H9 (cell line): Measurements from ENCODE around the gene CACNA1A. TPM values are rescaled to one million over a fixed set of nuclear protein-coding genes. Genes with fewer than 3 reads are reported as not detected.

Source experiments
- DNase-seq: peaks from one replicate; pipeline ENCODE4 v3.0.0-alpha.2; 2017
- H2AFZ ChIP-seq: one replicate; pipeline ENCODE4 v1.6.1; 2013; ENCODE audit warnings: mild to moderate bottlenecking, low read length, control low read depth, moderate library complexity
- H2AK5ac ChIP-seq: 2 replicates; pipeline ENCODE4 v1.6.1; 2013; ENCODE audit warnings: low read length, control low read depth, mixed read lengths; ENCODE audit not compliant: insufficient read length
- H2BK120ac ChIP-seq: one replicate; pipeline ENCODE4 v1.6.1; 2013; ENCODE audit warnings: low read depth, mild to moderate bottlenecking, low read length, control low read depth, inconsistent platforms; ENCODE audit not compliant: poor library complexity, severe bottlenecking
- H2BK12ac ChIP-seq: 2 replicates; pipeline ENCODE4 v1.6.1; 2013; ENCODE audit warnings: low read length, control low read depth, mixed read lengths, low read depth; ENCODE audit not compliant: insufficient read length
- H2BK15ac ChIP-seq: 2 replicates; pipeline ENCODE4 v1.6.1; 2013; ENCODE audit warnings: low read depth, low read length, control low read depth
- H2BK20ac ChIP-seq: one replicate; pipeline ENCODE4 v1.6.1; 2013; ENCODE audit warnings: low read depth, mild to moderate bottlenecking, low read length, control low read depth, inconsistent platforms; ENCODE audit not compliant: poor library complexity, severe bottlenecking
- H2BK5ac ChIP-seq: 2 replicates; pipeline ENCODE4 v1.6.1; 2013; ENCODE audit warnings: low read length, control low read depth, mixed read lengths; ENCODE audit not compliant: insufficient read length
- H3K14ac ChIP-seq: 2 replicates; pipeline ENCODE4 v1.6.1; 2013; ENCODE audit warnings: low read length, control low read depth; ENCODE audit not compliant: insufficient read depth
- H3K18ac ChIP-seq: 2 replicates; pipeline ENCODE4 v1.6.1; 2013; ENCODE audit warnings: low read depth, mild to moderate bottlenecking, mixed read lengths, low read length, control low read depth; ENCODE audit not compliant: insufficient read length
- H3K23ac ChIP-seq: 2 replicates; pipeline ENCODE4 v1.6.1; 2013; ENCODE audit warnings: low read length, control low read depth, mixed read lengths, low read depth; ENCODE audit not compliant: insufficient read length
- H3K23me2 ChIP-seq: 2 replicates; pipeline ENCODE4 v1.6.1; 2013; ENCODE audit warnings: low read depth, mild to moderate bottlenecking, mixed read lengths, low read length, control low read depth; ENCODE audit not compliant: insufficient read length, poor library complexity, severe bottlenecking
- H3K27ac ChIP-seq: 2 replicates; pipeline ENCODE4 v1.5.1; 2013; ENCODE audit warnings: low read length, control low read depth, mixed read lengths, low read depth; ENCODE audit not compliant: insufficient read length
- H3K27me3 ChIP-seq: 2 replicates; pipeline ENCODE4 v1.6.1; 2013; ENCODE audit warnings: low read length, control low read depth, inconsistent platforms; ENCODE audit not compliant: insufficient read depth
- H3K4ac ChIP-seq: 2 replicates; pipeline ENCODE4 v1.6.1; 2013; ENCODE audit warnings: low read depth, mild to moderate bottlenecking, control low read depth, inconsistent platforms, low read length, moderate library complexity
- H3K4me1 ChIP-seq: 2 replicates; pipeline ENCODE4 v1.6.1; 2013; ENCODE audit warnings: low read length, control low read depth, inconsistent platforms; ENCODE audit not compliant: insufficient read depth
- H3K4me2 ChIP-seq: 2 replicates; pipeline ENCODE4 v1.6.1; 2013; ENCODE audit warnings: low read length, control low read depth, mixed read lengths; ENCODE audit not compliant: insufficient read length, insufficient read depth
- H3K56ac ChIP-seq: 2 replicates; pipeline ENCODE4 v1.6.1; 2013; ENCODE audit warnings: low read depth, mild to moderate bottlenecking, mixed read lengths, low read length, control low read depth; ENCODE audit not compliant: insufficient read length
- H3K79me1 ChIP-seq: 2 replicates; pipeline ENCODE4 v1.6.1; 2013; ENCODE audit warnings: low read depth, mild to moderate bottlenecking, moderate library complexity, low read length, control low read depth, inconsistent platforms; ENCODE audit not compliant: insufficient read depth, poor library complexity, severe bottlenecking
- H3K79me2 ChIP-seq: 2 replicates; pipeline ENCODE4 v1.6.1; 2013; ENCODE audit warnings: low read length, control low read depth, inconsistent platforms; ENCODE audit not compliant: insufficient read depth
- H3K9ac ChIP-seq: 2 replicates; pipeline ENCODE4 v1.6.1; 2013; ENCODE audit warnings: low read length, control low read depth, mixed read lengths; ENCODE audit not compliant: insufficient read length; ENCODE audit errors: extremely low read depth
- H3K9me3 ChIP-seq: one replicate; pipeline ENCODE4 v1.6.1; 2013; ENCODE audit warnings: low read depth, low read length, inconsistent platforms; ENCODE audit not compliant: control insufficient read depth
- H3T11ph ChIP-seq: one replicate; pipeline ENCODE4 v1.6.1; 2013; ENCODE audit warnings: mild to moderate bottlenecking, low read length, control low read depth, inconsistent platforms
- H4K20me1 ChIP-seq: one replicate; pipeline ENCODE4 v1.6.1; 2013; ENCODE audit not compliant: control insufficient read depth, insufficient read length, insufficient read depth
- H4K5ac ChIP-seq: 2 replicates; pipeline ENCODE4 v1.6.1; 2013; ENCODE audit warnings: low read depth, mild to moderate bottlenecking, mixed read lengths, low read length, control low read depth; ENCODE audit not compliant: insufficient read length
- H4K8ac ChIP-seq: replicated peaks from 2 replicates; pipeline ENCODE4 v1.6.1; 2013; ENCODE audit warnings: low read length, control low read depth, mixed read lengths, low read depth; ENCODE audit not compliant: insufficient read length
- H4K91ac ChIP-seq: 2 replicates; pipeline ENCODE4 v1.6.1; 2013; ENCODE audit warnings: low read depth, mild to moderate bottlenecking, moderate library complexity, mixed read lengths, low read length, control low read depth; ENCODE audit not compliant: insufficient read length
- H3K27ac Mint-ChIP-seq, 3 experiments: 2 replicates in 2 of 3; 3 replicates in 1 of 3; pipeline ENCODE4 v1.8.0; 2020 to 2021; ENCODE audit warnings: mixed read lengths in 3 of 3, mild to moderate bottlenecking in 1 of 3, moderate library complexity in 1 of 3
- H3K27me3 Mint-ChIP-seq: 2 replicates; pipeline ENCODE4 v1.8.0; 2021; ENCODE audit warnings: low read depth, mild to moderate bottlenecking, moderate library complexity, mixed read lengths
- H3K36me3 Mint-ChIP-seq, 3 experiments: 2 replicates in 2 of 3; 3 replicates in 1 of 3; pipeline ENCODE4 v1.8.0; 2020 to 2021; ENCODE audit warnings: low read depth in 3 of 3, mixed read lengths in 3 of 3; ENCODE audit not compliant: insufficient read depth in 1 of 3
- H3K4me1 Mint-ChIP-seq, 2 experiments: 2 replicates each; pipeline ENCODE4 v1.8.0; 2020; ENCODE audit warnings: mixed read lengths in 2 of 2
- H3K4me3 Mint-ChIP-seq, 2 experiments: 2 replicates in 1 of 2; 3 replicates in 1 of 2; pipeline ENCODE4 v1.8.0; 2020 to 2021; ENCODE audit warnings: mild to moderate bottlenecking in 2 of 2, mixed read lengths in 2 of 2, moderate library complexity in 1 of 2
- H3K9me3 Mint-ChIP-seq, 2 experiments: 2 replicates in 1 of 2; 3 replicates in 1 of 2; pipeline ENCODE4 v1.8.0; 2020; ENCODE audit warnings: mild to moderate bottlenecking in 2 of 2, mixed read lengths in 2 of 2, moderate library complexity in 1 of 2
- WGBS: extraction: QIAGEN DNeasy Blood & Tissue Kit; methylation state at CpG from one replicate; pipeline ENCODE4 v1.1.7; 2013; ENCODE audit warnings: missing lambda C conversion rate, low lambda C conversion rate, mixed read lengths; ENCODE audit not compliant: insufficient read length; ENCODE audit errors: extremely low coverage; 5-methylcytosine and 5-hydroxymethylcytosine counted together
- total RNA-seq: library from RNA; stranded (reverse); gene quantifications from 2 replicates; pipeline ENCODE4 v1.2.1, GENCODE V29; 2021
- TF ChIP-seq, protein P1 (sequence below): fragments of 200-600 bp; sonication (generic); conservative IDR thresholded peaks from 3 replicates; pipeline ENCODE4 v1.8.0; 2021; ENCODE audit warnings: antibody characterized with exemption, mild to moderate bottlenecking

The CACNA1A gene
- total RNA-seq, 1 experiment from 2014 or later, result 8.0 TPM

DNA sequence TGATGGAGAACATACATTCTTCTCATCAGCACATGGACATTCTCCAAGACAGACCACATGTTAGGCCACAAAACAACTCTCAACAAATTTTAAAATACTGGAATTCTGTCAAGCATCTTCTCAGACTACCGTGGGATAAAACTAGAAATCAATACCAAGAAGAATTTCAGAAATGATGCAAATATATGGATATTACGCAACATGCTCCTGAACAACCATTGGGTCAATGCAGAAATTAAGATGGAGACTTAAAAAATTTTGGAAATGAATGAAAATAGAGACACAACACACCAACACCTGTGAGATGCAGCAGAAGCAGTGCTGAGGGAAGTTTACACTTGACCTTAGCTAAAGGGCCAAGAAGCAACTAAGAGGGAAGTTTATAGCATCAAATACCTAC lies 162.8 kb downstream of the CACNA1A start:
- Histone ChIP-seq H2AFZ (no peak overlapping the region), H4K8ac (no peak overlapping the region), H3K27ac (no peak overlapping the region), H3K9me3 (no peaks in the 10 kb centered on the region), H4K5ac (no peak overlapping the region), H4K91ac (no peak overlapping the region), H3K27me3 (no peaks in the 10 kb centered on the region), H3K23ac (no peak overlapping the region), H2BK20ac (no peak overlapping the region), H3K4me2 (no peak overlapping the region), H3K4me1 (no peaks in the 10 kb centered on the region; the same call in 1 of the 2 replicates), H3K79me2 (no peaks in the 10 kb centered on the region), H3K56ac (no peak overlapping the region), H2BK120ac (no peak overlapping the region), H3K23me2 (no peaks in the 10 kb centered on the region), H3K9ac (no peak overlapping the region), H3K14ac (no peak overlapping the region), H3K79me1 (no peaks in the 10 kb centered on the region), H2BK12ac (no peak overlapping the region), H3T11ph (no peak overlapping the region), H2AK5ac (no peak overlapping the region), H4K20me1 (peaks cover 3% of the 10 kb centered on the region), H2BK5ac (no peak overlapping the region), H3K4ac (no peak overlapping the region), H2BK15ac (no peak overlapping the region), H3K18ac (no peak overlapping the region)
- Mint-ChIP-seq H3K9me3 (peaks cover 0 to 5% of the 10 kb centered on the region in 2 experiments; a peak in 2 of 5 replicates), H3K27ac (no peak overlapping the region), H3K36me3 (peaks cover 0 to 2% (median 0%) of the 10 kb centered on the region in 3 experiments; a peak in 2 of 7 replicates), H3K4me3 (no peak overlapping the region), H3K27me3 (peaks cover 1% of the 10 kb centered on the region; the same call in 1 of the 2 replicates), H3K4me1 (peaks cover 4 to 9% of the 10 kb centered on the region in 2 experiments; a peak in 3 of 4 replicates)
- TF ChIP-seq, protein P1, sequence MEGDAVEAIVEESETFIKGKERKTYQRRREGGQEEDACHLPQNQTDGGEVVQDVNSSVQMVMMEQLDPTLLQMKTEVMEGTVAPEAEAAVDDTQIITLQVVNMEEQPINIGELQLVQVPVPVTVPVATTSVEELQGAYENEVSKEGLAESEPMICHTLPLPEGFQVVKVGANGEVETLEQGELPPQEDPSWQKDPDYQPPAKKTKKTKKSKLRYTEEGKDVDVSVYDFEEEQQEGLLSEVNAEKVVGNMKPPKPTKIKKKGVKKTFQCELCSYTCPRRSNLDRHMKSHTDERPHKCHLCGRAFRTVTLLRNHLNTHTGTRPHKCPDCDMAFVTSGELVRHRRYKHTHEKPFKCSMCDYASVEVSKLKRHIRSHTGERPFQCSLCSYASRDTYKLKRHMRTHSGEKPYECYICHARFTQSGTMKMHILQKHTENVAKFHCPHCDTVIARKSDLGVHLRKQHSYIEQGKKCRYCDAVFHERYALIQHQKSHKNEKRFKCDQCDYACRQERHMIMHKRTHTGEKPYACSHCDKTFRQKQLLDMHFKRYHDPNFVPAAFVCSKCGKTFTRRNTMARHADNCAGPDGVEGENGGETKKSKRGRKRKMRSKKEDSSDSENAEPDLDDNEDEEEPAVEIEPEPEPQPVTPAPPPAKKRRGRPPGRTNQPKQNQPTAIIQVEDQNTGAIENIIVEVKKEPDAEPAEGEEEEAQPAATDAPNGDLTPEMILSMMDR, result no peak
- no CpG with 5 or more reads among the region's 2 CpGs for WGBS
- no peak for DNase-seq
